Measurements from ENCODE around the gene PCSK5. TPM values are rescaled to one million over a fixed set of nuclear protein-coding genes. Genes with fewer than 3 reads are reported as not detected.

PCSK5 gene
- total and polyA plus RNA-seq, 2 of the 8 experiments (the other 6 are each of a cell fraction or from before 2014, with no cell fraction given), result 5.5 to 10.7 TPM

GRCh38 chr9:76271755-76272154, 381.3 kb downstream of the PCSK5 start (continued):
- TF ChIP-seq, protein P1, sequence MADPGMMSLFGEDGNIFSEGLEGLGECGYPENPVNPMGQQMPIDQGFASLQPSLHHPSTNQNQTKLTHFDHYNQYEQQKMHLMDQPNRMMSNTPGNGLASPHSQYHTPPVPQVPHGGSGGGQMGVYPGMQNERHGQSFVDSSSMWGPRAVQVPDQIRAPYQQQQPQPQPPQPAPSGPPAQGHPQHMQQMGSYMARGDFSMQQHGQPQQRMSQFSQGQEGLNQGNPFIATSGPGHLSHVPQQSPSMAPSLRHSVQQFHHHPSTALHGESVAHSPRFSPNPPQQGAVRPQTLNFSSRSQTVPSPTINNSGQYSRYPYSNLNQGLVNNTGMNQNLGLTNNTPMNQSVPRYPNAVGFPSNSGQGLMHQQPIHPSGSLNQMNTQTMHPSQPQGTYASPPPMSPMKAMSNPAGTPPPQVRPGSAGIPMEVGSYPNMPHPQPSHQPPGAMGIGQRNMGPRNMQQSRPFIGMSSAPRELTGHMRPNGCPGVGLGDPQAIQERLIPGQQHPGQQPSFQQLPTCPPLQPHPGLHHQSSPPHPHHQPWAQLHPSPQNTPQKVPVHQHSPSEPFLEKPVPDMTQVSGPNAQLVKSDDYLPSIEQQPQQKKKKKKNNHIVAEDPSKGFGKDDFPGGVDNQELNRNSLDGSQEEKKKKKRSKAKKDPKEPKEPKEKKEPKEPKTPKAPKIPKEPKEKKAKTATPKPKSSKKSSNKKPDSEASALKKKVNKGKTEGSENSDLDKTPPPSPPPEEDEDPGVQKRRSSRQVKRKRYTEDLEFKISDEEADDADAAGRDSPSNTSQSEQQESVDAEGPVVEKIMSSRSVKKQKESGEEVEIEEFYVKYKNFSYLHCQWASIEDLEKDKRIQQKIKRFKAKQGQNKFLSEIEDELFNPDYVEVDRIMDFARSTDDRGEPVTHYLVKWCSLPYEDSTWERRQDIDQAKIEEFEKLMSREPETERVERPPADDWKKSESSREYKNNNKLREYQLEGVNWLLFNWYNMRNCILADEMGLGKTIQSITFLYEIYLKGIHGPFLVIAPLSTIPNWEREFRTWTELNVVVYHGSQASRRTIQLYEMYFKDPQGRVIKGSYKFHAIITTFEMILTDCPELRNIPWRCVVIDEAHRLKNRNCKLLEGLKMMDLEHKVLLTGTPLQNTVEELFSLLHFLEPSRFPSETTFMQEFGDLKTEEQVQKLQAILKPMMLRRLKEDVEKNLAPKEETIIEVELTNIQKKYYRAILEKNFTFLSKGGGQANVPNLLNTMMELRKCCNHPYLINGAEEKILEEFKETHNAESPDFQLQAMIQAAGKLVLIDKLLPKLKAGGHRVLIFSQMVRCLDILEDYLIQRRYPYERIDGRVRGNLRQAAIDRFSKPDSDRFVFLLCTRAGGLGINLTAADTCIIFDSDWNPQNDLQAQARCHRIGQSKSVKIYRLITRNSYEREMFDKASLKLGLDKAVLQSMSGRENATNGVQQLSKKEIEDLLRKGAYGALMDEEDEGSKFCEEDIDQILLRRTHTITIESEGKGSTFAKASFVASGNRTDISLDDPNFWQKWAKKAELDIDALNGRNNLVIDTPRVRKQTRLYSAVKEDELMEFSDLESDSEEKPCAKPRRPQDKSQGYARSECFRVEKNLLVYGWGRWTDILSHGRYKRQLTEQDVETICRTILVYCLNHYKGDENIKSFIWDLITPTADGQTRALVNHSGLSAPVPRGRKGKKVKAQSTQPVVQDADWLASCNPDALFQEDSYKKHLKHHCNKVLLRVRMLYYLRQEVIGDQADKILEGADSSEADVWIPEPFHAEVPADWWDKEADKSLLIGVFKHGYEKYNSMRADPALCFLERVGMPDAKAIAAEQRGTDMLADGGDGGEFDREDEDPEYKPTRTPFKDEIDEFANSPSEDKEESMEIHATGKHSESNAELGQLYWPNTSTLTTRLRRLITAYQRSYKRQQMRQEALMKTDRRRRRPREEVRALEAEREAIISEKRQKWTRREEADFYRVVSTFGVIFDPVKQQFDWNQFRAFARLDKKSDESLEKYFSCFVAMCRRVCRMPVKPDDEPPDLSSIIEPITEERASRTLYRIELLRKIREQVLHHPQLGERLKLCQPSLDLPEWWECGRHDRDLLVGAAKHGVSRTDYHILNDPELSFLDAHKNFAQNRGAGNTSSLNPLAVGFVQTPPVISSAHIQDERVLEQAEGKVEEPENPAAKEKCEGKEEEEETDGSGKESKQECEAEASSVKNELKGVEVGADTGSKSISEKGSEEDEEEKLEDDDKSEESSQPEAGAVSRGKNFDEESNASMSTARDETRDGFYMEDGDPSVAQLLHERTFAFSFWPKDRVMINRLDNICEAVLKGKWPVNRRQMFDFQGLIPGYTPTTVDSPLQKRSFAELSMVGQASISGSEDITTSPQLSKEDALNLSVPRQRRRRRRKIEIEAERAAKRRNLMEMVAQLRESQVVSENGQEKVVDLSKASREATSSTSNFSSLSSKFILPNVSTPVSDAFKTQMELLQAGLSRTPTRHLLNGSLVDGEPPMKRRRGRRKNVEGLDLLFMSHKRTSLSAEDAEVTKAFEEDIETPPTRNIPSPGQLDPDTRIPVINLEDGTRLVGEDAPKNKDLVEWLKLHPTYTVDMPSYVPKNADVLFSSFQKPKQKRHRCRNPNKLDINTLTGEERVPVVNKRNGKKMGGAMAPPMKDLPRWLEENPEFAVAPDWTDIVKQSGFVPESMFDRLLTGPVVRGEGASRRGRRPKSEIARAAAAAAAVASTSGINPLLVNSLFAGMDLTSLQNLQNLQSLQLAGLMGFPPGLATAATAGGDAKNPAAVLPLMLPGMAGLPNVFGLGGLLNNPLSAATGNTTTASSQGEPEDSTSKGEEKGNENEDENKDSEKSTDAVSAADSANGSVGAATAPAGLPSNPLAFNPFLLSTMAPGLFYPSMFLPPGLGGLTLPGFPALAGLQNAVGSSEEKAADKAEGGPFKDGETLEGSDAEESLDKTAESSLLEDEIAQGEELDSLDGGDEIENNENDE (IDR thresholded peaks at IDR 0.05; ENCODE audit: insufficient replicate concordance, low read length), result no peak
- TF ChIP-seq, protein P2, sequence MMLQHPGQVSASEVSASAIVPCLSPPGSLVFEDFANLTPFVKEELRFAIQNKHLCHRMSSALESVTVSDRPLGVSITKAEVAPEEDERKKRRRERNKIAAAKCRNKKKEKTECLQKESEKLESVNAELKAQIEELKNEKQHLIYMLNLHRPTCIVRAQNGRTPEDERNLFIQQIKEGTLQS (IDR thresholded peaks at IDR 0.05; ENCODE audit: insufficient read depth, low read depth, low read length), result no peak
- no peak for TF ChIP-seq SIRT6 (IDR thresholded peaks at IDR 0.05; ENCODE audit: low read length)
- no peak for TF ChIP-seq SIX5 (IDR thresholded peaks at IDR 0.05; ENCODE audit: low read depth, low read length)
- no peak for TF ChIP-seq E2F6 (IDR thresholded peaks at IDR 0.05)
- TF ChIP-seq CHD1 (IDR thresholded peaks at IDR 0.05; ENCODE audit: low read depth, low read length), result no peak
- TF ChIP-seq GTF2F1 (IDR thresholded peaks at IDR 0.05; ENCODE audit: borderline replicate concordance, low read depth, low read length), result no peak
- no peak for TF ChIP-seq SUZ12 (IDR thresholded peaks at IDR 0.05; ENCODE audit: low read length)
- no peak for TF ChIP-seq HDAC2 (IDR thresholded peaks at IDR 0.05; ENCODE audit: borderline replicate concordance in 1 of 2, low read depth in 2 of 2, low read length in 2 of 2)
